ENCODE data around the gene PNPLA1. TPM values are rescaled to one million over a fixed set of nuclear protein-coding genes. Genes with fewer than 3 reads are reported as not detected.

The PNPLA1 gene
- 0.14 TPM for total RNA-seq

DNA sequence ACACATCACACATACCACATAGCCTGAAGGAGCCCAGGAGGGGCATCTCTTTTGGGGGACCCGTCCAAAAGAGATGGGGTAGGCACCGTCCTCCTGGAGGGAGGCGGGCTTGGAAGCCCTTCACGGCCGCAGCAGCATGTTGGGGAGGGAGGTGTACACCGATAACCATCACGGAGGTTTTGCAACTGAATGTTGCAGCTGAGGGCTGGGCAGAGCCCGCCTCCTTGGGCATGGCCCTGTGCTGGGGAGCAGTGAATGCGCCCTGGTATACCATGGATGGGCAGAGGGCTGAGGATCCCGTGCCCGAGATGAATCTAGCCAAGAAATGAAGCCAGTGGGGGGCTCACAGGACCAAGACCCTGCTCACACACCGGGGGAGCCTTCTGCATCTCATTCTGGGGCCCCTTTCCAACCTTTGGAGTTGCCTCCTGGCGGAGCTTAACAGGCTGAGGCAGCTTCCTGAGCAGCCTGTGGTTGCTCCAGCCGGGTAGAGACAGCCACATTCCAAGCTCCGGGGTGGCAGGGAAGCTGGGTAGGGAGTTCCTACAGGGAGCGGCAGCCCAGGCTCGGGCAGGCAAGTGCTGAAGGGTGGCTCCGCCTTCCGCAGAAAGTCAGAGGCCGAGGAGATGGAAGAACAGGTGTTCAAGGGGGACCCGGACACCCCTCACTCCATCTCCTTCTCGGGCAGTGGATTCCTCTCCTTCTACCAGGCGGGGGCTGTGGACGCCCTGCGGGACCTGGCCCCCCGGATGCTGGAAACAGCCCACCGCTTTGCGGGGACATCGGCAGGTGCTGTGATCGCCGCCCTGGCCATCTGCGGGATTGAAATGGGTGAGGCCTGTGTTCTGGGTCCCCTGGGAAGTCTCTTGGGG, at the start of gene PNPLA1:
Gene PNPLA1 (plus strand): TSS at position 227 of the 872 bp plus-strand sequence. CDS start 400 bp downstream, at position 627.
- DNase-seq (ENCODE audit: low spot score), result no peak

DNA sequence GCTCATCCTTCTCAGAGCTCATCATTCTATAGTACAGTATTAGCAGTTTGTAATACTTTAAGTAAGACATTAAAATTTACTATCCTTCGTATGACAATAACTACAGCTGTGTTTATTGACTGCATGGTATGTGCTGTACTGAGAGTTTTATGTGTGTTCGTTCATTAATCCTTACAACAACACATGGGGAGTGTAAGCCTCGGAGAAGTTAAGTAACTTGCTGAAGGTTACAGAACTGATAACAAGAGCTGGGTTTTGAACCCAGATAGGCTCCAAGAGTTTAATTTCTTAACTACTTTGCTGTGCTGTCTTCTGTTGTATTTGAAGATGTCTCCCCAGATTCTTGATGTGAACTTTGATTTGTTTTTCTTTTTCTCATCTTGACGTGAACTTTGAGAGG, 49.6 kb upstream of the PNPLA1 start:
- no peak for DNase-seq (ENCODE audit: low spot score)

GRCh38 chr6:36221674-36222073, 48.2 kb upstream of the PNPLA1 start:
- no peak for DNase-seq (ENCODE audit: low spot score)

GRCh38 chr6:36222924-36223323, 46.9 kb upstream of the PNPLA1 start:
- DNase-seq (ENCODE audit: low spot score), result no peak

DNA sequence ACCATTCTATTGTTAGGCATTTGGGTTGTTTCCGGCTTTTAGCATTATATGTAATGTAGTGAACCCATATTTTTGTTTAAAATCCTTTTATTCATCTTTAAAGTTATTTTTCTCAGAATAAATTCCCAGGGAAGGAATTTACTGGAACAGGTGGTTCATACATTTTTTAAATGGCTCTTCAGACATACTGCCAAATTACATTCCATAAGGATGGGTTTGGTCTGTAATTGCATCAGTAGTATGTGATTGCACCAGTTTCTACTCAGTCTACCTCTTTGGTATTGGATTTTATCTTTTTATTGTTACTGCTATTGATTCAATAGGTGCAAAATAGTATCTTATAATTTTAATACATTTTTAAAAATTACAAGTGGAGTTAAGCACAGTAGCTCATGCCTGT, 46.2 kb upstream of the PNPLA1 start:
- no peak for DNase-seq (ENCODE audit: low spot score)

DNA sequence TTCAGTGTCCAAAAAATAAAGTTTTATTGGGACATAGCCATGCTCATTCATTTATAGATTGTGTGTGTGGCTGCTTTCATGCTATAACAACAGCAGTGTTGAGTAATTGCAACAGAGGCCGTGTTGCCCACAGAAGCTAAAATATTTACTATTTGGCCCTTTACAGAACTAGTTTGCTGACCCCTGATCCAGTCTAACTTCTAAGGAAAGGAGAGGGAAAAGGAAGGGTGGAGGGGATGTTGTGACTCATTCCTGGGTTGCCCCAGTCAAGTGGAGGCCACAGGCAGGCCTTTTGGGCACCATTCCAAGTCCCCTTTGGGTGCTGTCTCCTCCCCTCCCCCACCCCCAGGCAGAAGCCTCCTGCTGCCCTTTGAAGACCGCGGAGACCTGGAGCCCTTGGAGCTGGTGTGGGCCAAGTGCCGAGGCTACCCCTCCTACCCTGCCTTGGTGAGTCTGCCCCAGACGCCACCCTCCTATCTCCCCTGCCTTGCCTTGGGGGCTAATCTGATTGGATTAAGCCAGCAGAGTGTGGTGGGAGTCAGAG, 44.9 kb upstream of the PNPLA1 start:
- DNase-seq (ENCODE audit: low spot score), result no peak

DNA sequence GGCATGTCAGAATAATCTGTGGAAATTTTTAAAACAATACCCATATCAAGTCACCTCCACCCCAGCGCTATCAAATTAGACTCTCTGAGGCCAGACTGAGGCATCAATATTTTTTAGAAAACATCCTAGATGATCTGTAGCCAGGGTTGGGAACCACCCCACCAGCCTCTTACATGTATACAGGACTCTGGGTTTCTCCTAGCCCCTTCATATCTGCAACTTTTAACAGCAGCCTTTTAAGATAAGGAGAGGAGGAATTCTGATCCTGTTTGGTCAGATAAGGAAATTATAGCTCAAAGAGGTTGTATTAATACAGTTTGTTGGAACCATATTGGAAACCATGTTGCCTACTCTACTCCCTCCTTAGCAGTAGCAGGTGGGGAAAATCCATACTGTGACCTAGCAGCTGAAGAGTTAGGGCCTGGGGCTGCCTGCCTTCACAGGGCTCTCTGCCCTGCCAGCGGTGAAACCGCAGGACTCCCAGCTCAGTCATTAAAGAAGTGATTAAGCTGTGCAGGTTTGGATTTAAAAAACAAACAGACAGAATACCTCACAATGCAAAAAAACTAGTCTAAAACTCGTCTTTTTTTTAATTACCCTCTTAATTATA, 43.3 kb upstream of the PNPLA1 start:
- DNase-seq (ENCODE audit: low spot score), result no peak

- DNase-seq (ENCODE audit: low spot score), result no peak
Observed at GRCh38 chr6:36227379-36228228, 42.3 kb upstream of the PNPLA1 start.

GRCh38 chr6:36229223-36229622, 40.6 kb upstream of the PNPLA1 start:
- no peak for DNase-seq (ENCODE audit: low spot score)

DNA sequence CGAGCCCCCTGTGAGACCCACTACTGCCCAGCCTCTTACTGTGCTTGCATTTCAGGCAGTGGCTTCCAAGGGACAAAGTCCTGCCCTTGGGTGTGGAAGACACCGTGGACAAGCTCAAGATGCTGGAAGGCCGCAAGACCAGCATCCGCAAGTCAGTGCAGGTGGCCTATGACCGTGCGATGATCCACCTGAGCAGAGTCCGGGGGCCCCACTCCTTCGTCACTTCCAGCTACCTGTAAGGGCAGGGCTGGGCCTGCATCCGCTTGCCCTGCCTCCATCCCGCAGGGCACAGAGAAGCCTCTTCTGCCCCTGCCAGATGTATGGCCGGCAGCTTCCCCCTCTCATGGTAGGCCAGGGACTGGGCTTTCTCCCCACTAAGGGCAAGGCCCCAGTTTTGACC, 39.5 kb upstream of the PNPLA1 start:
- no peak for DNase-seq (ENCODE audit: low spot score)

DNA sequence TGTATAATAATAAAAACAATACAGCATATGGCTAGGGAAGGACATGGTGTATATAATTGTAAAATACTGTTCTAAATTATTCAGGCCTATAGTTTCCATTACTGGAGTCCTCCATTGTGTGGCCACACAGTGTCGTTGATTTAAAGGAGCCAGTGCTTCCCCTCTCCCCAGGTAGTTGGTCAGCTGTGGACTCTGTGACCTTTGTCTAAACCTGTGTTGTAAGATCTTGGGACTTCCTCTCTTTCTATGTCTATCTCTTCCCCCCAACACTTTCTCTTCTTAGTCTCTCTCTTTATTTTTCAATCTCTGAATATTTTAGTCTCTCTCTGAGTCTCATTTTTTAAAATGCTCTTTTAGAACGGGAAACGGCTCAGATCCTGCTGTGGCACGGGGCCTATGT, 37.7 kb upstream of the PNPLA1 start:
- DNase-seq (ENCODE audit: low spot score), result no peak

DNA sequence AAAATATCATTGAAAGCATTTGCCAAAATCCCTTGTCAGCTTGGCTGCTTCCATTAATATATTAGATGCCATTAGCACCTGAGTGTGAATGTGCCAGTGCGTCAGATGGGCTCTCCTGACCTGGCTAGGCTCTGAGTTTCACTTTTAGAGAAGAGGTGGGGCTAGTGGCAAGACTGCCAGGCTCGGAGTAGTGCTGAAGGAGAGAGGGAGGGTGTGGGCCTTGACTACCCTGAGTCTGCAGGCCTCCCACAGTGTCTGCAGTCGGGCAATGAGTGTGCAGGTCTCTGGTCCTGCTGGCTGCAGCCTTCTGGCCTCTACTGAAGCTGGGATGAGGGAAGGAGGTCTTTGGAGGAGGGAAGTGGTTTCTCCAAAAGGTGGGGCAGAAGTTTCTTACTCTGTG, 34.6 kb upstream of the PNPLA1 start:
- no peak for DNase-seq (ENCODE audit: low spot score)

DNA sequence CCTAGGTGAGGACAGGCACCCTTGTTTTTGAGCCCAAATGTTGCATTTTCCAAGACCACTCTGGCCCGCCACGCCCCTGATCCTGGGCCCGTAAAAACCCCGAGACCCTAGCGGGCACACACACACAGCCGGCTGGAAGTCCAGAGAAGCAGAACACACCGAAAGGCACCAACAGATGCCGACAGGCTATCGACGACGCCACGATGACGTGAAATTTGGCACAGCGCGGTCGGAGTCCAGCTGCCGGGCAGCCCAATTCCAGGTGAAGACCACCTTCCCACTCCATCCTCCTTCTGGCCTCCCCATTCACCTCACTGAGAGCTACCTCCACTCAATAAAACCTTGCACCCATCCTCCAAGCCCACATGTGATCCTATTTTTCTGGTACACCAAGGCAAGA, 34.0 kb upstream of the PNPLA1 start:
- no peak for DNase-seq (ENCODE audit: low spot score)

GRCh38 chr6:36239774-36240173, 30.1 kb upstream of the PNPLA1 start:
- DNase-seq (ENCODE audit: low spot score), result no peak

DNA sequence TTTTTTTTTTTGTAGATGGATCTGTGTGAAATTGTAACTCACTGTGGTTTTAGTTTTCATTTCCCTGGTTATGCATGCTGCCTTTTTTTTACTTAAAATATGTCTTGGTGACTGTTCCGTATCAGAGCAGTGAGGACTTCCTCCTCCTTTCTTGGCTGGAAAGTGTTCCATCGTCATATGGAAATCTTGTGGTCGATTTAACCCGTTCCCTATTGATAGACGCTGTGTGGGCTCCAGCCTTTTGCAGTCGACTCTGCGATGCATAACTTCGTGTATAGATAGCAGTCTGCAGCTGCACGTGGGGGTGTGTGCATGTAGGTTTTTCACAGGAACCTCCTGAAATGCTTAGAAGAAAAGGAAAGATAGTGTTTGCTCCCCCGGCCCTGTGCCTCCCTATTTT, 28.1 kb upstream of the PNPLA1 start:
- DNase-seq (ENCODE audit: low spot score), result no peak

- no peak for DNase-seq (ENCODE audit: low spot score)
Observed at GRCh38 chr6:36242161-36242560, 27.7 kb upstream of the PNPLA1 start.

- no peak for DNase-seq (ENCODE audit: low spot score)
Observed at GRCh38 chr6:36242626-36243025, 27.2 kb upstream of the PNPLA1 start.

GRCh38 chr6:36243562-36244212, 26.2 kb upstream of the PNPLA1 start:
- DNase-seq (ENCODE audit: low spot score), result no peak

GRCh38 chr6:36244641-36245280, 25.1 kb upstream of the PNPLA1 start:
- no peak for DNase-seq (ENCODE audit: low spot score)

DNA sequence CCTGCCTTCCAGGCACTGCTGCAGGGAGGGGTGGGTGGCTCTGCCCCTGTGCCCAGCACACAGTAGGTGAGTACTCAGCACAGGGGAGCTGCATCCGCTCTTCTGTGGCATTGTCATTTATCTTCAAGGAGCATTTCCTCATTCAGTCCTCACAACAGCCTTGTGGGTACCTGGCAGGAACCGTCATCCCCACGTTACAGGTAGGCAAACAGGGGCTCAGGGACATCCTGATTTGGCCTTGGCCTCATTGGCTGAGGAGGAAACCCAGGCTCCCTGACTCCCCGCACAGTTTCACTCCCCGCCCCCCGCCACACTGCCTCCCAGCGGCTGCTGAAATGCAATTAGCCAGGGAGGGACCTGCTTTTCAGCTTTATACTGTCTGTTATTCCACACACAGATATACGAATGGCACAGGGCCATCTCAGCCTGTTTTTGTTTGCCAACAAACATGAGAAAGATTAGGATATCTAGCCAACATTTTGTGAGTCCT, 24.2 kb upstream of the PNPLA1 start:
- no peak for DNase-seq (ENCODE audit: low spot score)
